Spleen (tissue), 11 donors: ENCODE measurements around the gene GNMT. TPM values are rescaled to one million over a fixed set of nuclear protein-coding genes. Genes with fewer than 3 reads are reported as not detected.

Source experiments
- DNase-seq: peaks from one replicate; pipeline ENCODE4 v3.0.0-alpha.2; 2020
- H3K27ac ChIP-seq, 8 donors: fragments of 200-600 bp; sonication (generic) in 7 of 8; 1 replicate in 4 of 8; 2 replicates in 4 of 8; pipeline versions ENCODE4 v1.5.0 to v1.8.0; 2016 to 2021; ENCODE audit warnings: inconsistent platforms in 4 of 8, mild to moderate bottlenecking in 4 of 8, moderate library complexity in 1 of 8
- H3K27me3 ChIP-seq, 7 donors: fragments of 200-600 bp; sonication (generic) in 6 of 7; replicated peaks in 1 of 7; 1 replicate in 4 of 7; 2 replicates in 3 of 7; pipeline versions ENCODE4 v1.5.0 to v1.8.0; 2016 to 2021; ENCODE audit warnings: inconsistent platforms in 3 of 7, mild to moderate bottlenecking in 1 of 7
- H3K36me3 ChIP-seq, 6 donors: fragments of 200-600 bp; sonication (generic) in 5 of 6; 1 replicate in 4 of 6; 2 replicates in 2 of 6; pipeline versions ENCODE4 v1.5.0 to v1.8.0; 2016 to 2021; ENCODE audit warnings: inconsistent platforms in 2 of 6
- H3K4me1 ChIP-seq, 6 donors: fragments of 200-600 bp; sonication (generic) in 5 of 6; 1 replicate in 3 of 6; 2 replicates in 3 of 6; pipeline versions ENCODE4 v1.5.0 to v1.8.0; 2016 to 2021; ENCODE audit warnings: inconsistent platforms in 3 of 6
- H3K4me3 ChIP-seq, 8 donors: fragments of 200-600 bp; sonication (generic) in 7 of 8; 1 replicate in 4 of 8; 2 replicates in 4 of 8; pipeline versions ENCODE4 v1.5.0 to v1.8.0; 2016 to 2021; ENCODE audit warnings: inconsistent platforms in 4 of 8, mild to moderate bottlenecking in 4 of 8, moderate library complexity in 2 of 8
- H3K9me3 ChIP-seq, 8 donors: fragments of 200-600 bp; sonication (generic) in 7 of 8; 1 replicate in 4 of 8; 2 replicates in 4 of 8; pipeline versions ENCODE4 v1.5.0 to v1.8.0; 2016 to 2021; ENCODE audit warnings: inconsistent platforms in 4 of 8
- POLR2A ChIP-seq, 3 donors: fragments of 450-650 bp; IDR thresholded peaks; one replicate each; pipeline ENCODE4 v1.5.1; 2017; ENCODE audit warnings: antibody characterized with exemption in 3 of 3, mild to moderate bottlenecking in 1 of 3
- POLR2AphosphoS5 ChIP-seq, 3 donors: sonication (generic); formaldehyde crosslinking; IDR thresholded peaks; one replicate each; pipeline ENCODE4 v1.5.1; 2017; ENCODE audit warnings: antibody characterized with exemption in 3 of 3
- WGBS, 5 donors: extraction: QIAGEN DNeasy Blood & Tissue Kit in 3 of 5; methylation state at CpG; one replicate each; pipeline versions ENCODE4 v1.1.5 to v1.1.7; 2013 to 2018; 5-methylcytosine and 5-hydroxymethylcytosine counted together
- intact Hi-C: fragments of 100-400 bp; cut with DNase I; formaldehyde crosslinking; loops from one replicate; pipeline ENCODE4 v1.15.0; 2023; ENCODE audit warnings: low total_unique reads
- polyA plus RNA-seq, 3 donors: library from polyadenylated mRNA; stranded (reverse); fragments of 200-250 nt; gene quantifications; one replicate each; pipeline ENCODE4 v1.2.1, GENCODE V29; 2013
- total RNA-seq, 7 donors: library from RNA; depleted of rRNA in 3 of 7; stranded (reverse); fragments of >200 nt in 3 of 7; fragmentation: NEBNext Ultra II Directional in 4 of 7; extraction: Animal tissue kit (Norgen Biotek cat#: 25700) in 4 of 7; gene quantifications; one replicate each; pipeline versions ENCODE4 v1.1.0 to v1.2.1, GENCODE V29; 2016 to 2021
- TF ChIP-seq, protein P1 (sequence below), 11 experiments: fragments of 200-600 bp in 7 of 11; fragments of 450-650 bp in 4 of 11; sonication (generic) in 4 of 11; IDR thresholded peaks in 8 of 11; conservative IDR thresholded peaks in 3 of 11; 1 replicate in 7 of 11; 2 replicates in 4 of 11; pipeline versions ENCODE4 v1.4.0 to v1.8.0; 2016 to 2021; ENCODE audit warnings: antibody characterized with exemption in 11 of 11, inconsistent platforms in 4 of 11, mild to moderate bottlenecking in 1 of 11
- donor health status: healthy with polysubstance abuse.
- donor health status: DM: no; HTN: no; CAD: no; lungs with moderate emphysema.
- donor health status: DM: no; HTN: no; CAD: no.
- donor health status: Bipolar disorder and iron deficiency.
- donor health status: healthy.
- donor health status: DM: no; HTN: no; CAD: no.
- donor health status: DM: yes; HTN: yes; CAD: no.

GNMT gene
- total and polyA plus RNA-seq, 10 donors: 0.68 to 3.0 (median 2.0) TPM

DNA sequence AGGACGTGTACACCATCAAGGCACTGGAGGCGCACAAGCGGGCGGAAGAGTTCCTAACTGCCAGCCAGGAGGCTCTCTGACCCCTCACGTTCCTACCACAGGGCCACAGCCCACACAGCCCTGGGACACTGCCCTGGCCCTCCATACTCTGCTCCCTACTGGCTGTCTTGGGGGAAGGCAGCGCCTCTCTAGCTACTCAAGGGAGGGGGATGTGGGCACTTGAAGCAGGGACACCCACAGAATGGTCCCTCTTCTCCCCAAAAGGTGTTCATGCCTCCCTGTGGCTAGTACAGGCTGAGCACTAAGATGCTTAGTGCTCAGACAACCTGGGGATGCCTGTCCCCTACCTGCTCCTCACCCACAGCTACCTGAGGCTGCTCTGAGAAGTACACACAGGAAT is 50.7 kb downstream of the GNMT start:
- Histone ChIP-seq H3K36me3 (peaks cover 0 to 69% (median 55%) of the 10 kb centered on the region in 6 donors), H3K27ac (no peak overlapping the region), H3K4me3 (no peak overlapping the region), H3K4me1 (peaks cover 27 to 56% (median 34%) of the 10 kb centered on the region in 6 donors), H3K27me3 (no peaks in the 10 kb centered on the region), H3K9me3 (no peaks in the 10 kb centered on the region)
- no peak for DNase-seq
- intact Hi-C loops: no loop called here
- TF ChIP-seq POLR2AphosphoS5 (IDR thresholded peaks at IDR 0.05) (peak in 2 of 3 donors; percentile 9 to 18), POLR2A (IDR thresholded peaks at IDR 0.05) (no peak)
- TF ChIP-seq, protein P1, sequence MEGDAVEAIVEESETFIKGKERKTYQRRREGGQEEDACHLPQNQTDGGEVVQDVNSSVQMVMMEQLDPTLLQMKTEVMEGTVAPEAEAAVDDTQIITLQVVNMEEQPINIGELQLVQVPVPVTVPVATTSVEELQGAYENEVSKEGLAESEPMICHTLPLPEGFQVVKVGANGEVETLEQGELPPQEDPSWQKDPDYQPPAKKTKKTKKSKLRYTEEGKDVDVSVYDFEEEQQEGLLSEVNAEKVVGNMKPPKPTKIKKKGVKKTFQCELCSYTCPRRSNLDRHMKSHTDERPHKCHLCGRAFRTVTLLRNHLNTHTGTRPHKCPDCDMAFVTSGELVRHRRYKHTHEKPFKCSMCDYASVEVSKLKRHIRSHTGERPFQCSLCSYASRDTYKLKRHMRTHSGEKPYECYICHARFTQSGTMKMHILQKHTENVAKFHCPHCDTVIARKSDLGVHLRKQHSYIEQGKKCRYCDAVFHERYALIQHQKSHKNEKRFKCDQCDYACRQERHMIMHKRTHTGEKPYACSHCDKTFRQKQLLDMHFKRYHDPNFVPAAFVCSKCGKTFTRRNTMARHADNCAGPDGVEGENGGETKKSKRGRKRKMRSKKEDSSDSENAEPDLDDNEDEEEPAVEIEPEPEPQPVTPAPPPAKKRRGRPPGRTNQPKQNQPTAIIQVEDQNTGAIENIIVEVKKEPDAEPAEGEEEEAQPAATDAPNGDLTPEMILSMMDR (IDR thresholded peaks at IDR 0.05 in 8 of 11, conservative IDR thresholded peaks at IDR 0.05 in 3 of 11): no peak
- WGBS, 5 donors: 83 to 94% (median 91%) methylated on average over 4 to 6 of the region's 6 CpGs

DNA sequence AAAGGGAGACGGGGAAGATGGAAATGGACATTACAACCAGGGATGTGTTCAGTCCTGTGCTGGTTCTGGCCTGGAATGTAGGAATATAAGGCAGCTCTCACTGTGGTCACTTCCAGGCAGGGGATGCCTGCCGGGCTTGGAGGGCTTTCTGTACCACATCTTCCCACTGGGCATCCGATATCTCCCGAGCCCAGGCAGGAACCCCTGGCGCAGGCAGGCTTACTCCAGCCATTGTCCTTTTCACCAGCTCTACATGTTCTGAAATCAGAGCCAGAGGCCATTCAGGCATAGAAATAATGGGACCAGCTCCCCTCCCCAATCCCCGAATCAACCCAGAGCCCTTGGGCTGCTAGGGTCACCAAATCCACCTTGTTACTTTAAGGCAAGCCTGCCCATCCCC is 51.8 kb downstream of the GNMT start:
- intact Hi-C loops: no loop called here
- H3K4me3 ChIP-seq: peak overlapping the region in 2 of 8 donors; percentile 89 to 90
- H3K27me3 ChIP-seq: no peaks in the 10 kb centered on the region
- H3K4me1 ChIP-seq: peaks cover 36 to 68% (median 45%) of the 10 kb centered on the region in 6 donors
- no peak for DNase-seq
- no peaks in the 10 kb centered on the region for H3K9me3 ChIP-seq
- 82 to 91% (median 89%) methylated on average over 6 of the region's 6 CpGs for WGBS, 5 donors
- TF ChIP-seq POLR2AphosphoS5 (IDR thresholded peaks at IDR 0.05): no peak
- no peak for TF ChIP-seq POLR2A (IDR thresholded peaks at IDR 0.05)
- TF ChIP-seq, protein P1 (IDR thresholded peaks at IDR 0.05 in 8 of 11, conservative IDR thresholded peaks at IDR 0.05 in 3 of 11): no peak
- H3K36me3 ChIP-seq: peaks cover 0 to 68% (median 50%) of the 10 kb centered on the region in 6 donors
- H3K27ac ChIP-seq: peak overlapping the region in 3 of 8 donors; percentile 83 to 91 (median 90)

DNA sequence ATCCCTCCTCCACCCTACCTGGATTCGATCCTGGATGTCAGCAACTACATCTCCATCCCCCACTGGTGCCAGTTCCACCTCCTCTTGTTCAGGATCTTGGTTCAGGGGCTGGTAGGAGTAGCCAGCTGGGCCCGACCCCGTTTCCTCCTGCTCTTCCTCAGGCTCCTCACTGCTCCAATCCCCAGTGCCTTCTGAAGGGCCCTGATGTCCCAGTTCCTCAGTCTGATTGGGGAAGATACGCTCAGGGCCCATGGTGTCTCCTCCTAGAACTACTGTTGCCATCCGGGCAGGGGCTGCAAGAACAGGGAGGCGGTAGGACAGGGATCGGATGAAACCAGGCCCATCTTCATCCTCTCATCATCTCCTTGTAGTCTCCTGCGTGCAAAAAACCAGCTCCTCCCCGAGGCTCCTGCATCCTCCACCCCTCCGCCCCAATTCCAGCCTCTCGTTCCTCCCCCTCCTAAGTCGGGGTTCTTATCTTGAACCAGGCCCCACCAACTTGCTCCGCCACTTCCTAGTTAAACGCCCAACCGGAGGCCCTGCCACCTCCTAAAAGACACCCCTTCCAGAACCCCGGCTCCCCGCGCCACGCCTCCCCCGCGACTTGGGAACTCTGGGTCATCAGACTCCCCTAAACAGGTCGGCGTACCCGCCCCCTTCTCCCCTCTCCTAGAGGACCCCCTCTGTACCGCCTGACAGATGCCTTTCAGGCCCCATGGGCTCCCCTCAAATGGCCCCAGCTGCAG is 52.7 kb downstream of the GNMT start:
- TF ChIP-seq POLR2A (IDR thresholded peaks at IDR 0.05) (no peak), POLR2AphosphoS5 (IDR thresholded peaks at IDR 0.05) (no peak)
- TF ChIP-seq, protein P1 (IDR thresholded peaks at IDR 0.05 in 8 of 11, conservative IDR thresholded peaks at IDR 0.05 in 3 of 11): no peak
- H3K27me3 ChIP-seq: no peaks in the 10 kb centered on the region
- WGBS, 5 donors: 1 to 3% (median 2%) methylated on average over 25 of the region's 25 CpGs
- peaks cover 36 to 77% (median 50%) of the 10 kb centered on the region in 6 donors for H3K4me1 ChIP-seq
- no peak for DNase-seq
- intact Hi-C loops: no loop called here
- H3K9me3 ChIP-seq: no peaks in the 10 kb centered on the region
- H3K36me3 ChIP-seq: peaks cover 0 to 68% (median 52%) of the 10 kb centered on the region in 6 donors
- peak overlapping the region; percentile 54 to 90 (median 81) for H3K4me3 ChIP-seq
- peak overlapping the region; percentile 62 to 91 (median 82) for H3K27ac ChIP-seq

Other genes with a start within 250 kb of the GNMT start
- gene PRPH2, start 238.2 kb upstream of the GNMT start, total RNA-seq: 1 to 10 TPM in 4 of 7 donors, under 1 TPM in 3; 0.59 to 1.8 (median 1.3) TPM
- under 1 TPM; 0.27 to 0.67 (median 0.48) TPM for gene PRPH2, start 238.2 kb upstream of the GNMT start, polyA plus RNA-seq
- gene TBCC, start 214.7 kb upstream of the GNMT start, total RNA-seq: 10 to 100 TPM; 22.2 to 63.3 (median 25.6) TPM
- gene TBCC, start 214.7 kb upstream of the GNMT start, polyA plus RNA-seq: 10 to 100 TPM; 51.7 to 63.2 (median 56.0) TPM
- gene BICRAL, start 178.7 kb upstream of the GNMT start, total RNA-seq: 10 to 100 TPM; 20.0 to 27.5 (median 25.3) TPM
- 1 to 10 TPM; 3.4 to 4.8 (median 3.4) TPM for gene BICRAL, start 178.7 kb upstream of the GNMT start, polyA plus RNA-seq
- gene RPL7L1, start 81.1 kb upstream of the GNMT start, total RNA-seq: 10 to 100 TPM; 63.4 to 92.4 (median 73.0) TPM
- 10 to 100 TPM; 27.6 to 63.0 (median 33.3) TPM for gene RPL7L1, start 81.1 kb upstream of the GNMT start, polyA plus RNA-seq
- 10 to 100 TPM in 1 of 7 donors, 1 to 10 TPM in 6; 3.2 to 15.5 (median 6.4) TPM for gene PTCRA, start 44.7 kb upstream of the GNMT start, total RNA-seq
- 1 to 10 TPM; 1.1 to 2.9 (median 2.1) TPM for gene PTCRA, start 44.7 kb upstream of the GNMT start, polyA plus RNA-seq
- 100 to 1,000 TPM in 5 of 7 donors, 10 to 100 TPM in 2; 82.2 to 115 (median 109) TPM for gene CNPY3, start 31.3 kb upstream of the GNMT start, total RNA-seq
- gene CNPY3, start 31.3 kb upstream of the GNMT start, polyA plus RNA-seq: 100 to 1,000 TPM in 1 of 3 donors, 10 to 100 TPM in 2; 94.2 to 109 (median 97.9) TPM
- 10 to 100 TPM; 11.1 to 24.3 (median 19.8) TPM for gene PEX6, start 18.4 kb downstream of the GNMT start, total RNA-seq
- gene PEX6, start 18.4 kb downstream of the GNMT start, polyA plus RNA-seq: 10 to 100 TPM; 12.7 to 25.5 (median 16.8) TPM
- gene PPP2R5D, start 23.8 kb downstream of the GNMT start, total RNA-seq: 10 to 100 TPM; 23.6 to 40.2 (median 27.7) TPM
- gene PPP2R5D, start 23.8 kb downstream of the GNMT start, polyA plus RNA-seq: 10 to 100 TPM; 15.3 to 18.1 (median 15.6) TPM
- 10 to 100 TPM; 33.3 to 51.4 (median 39.4) TPM for gene MEA1, start 53.2 kb downstream of the GNMT start, total RNA-seq
- 10 to 100 TPM; 79.2 to 89.4 (median 88.9) TPM for gene MEA1, start 53.2 kb downstream of the GNMT start, polyA plus RNA-seq
- gene KLHDC3, start 53.5 kb downstream of the GNMT start, total RNA-seq: 10 to 100 TPM; 37.3 to 89.2 (median 68.7) TPM
- gene KLHDC3, start 53.5 kb downstream of the GNMT start, polyA plus RNA-seq: 10 to 100 TPM; 53.0 to 83.2 (median 54.8) TPM
- 10 to 100 TPM; 34.9 to 63.4 (median 43.8) TPM for gene RRP36, start 60.9 kb downstream of the GNMT start, total RNA-seq
- 10 to 100 TPM; 32.0 to 39.5 (median 32.3) TPM for gene RRP36, start 60.9 kb downstream of the GNMT start, polyA plus RNA-seq
- 10 to 100 TPM; 11.8 to 23.1 (median 13.7) TPM for gene CUL7, start 93.1 kb downstream of the GNMT start, total RNA-seq
- gene CUL7, start 93.1 kb downstream of the GNMT start, polyA plus RNA-seq: 1 to 10 TPM; 3.6 to 7.7 (median 4.9) TPM
- 10 to 100 TPM; 11.0 to 43.4 (median 31.0) TPM for gene MRPL2, start 98.7 kb downstream of the GNMT start, total RNA-seq
- gene MRPL2, start 98.7 kb downstream of the GNMT start, polyA plus RNA-seq: 10 to 100 TPM; 47.9 to 53.9 (median 52.7) TPM
- gene KLC4, start 98.9 kb downstream of the GNMT start, total RNA-seq: 10 to 100 TPM; 19.6 to 27.0 (median 21.5) TPM
- gene KLC4, start 98.9 kb downstream of the GNMT start, polyA plus RNA-seq: 10 to 100 TPM; 13.2 to 20.0 (median 19.2) TPM
- gene PTK7, start 115.6 kb downstream of the GNMT start, total RNA-seq: 10 to 100 TPM; 20.4 to 66.4 (median 35.1) TPM
- 10 to 100 TPM in 1 of 3 donors, 1 to 10 TPM in 2; 6.0 to 13.0 (median 8.7) TPM for gene PTK7, start 115.6 kb downstream of the GNMT start, polyA plus RNA-seq
- 10 to 100 TPM; 23.5 to 45.6 (median 29.6) TPM for gene SRF, start 210.5 kb downstream of the GNMT start, total RNA-seq
- 10 to 100 TPM; 11.6 to 25.3 (median 14.3) TPM for gene SRF, start 210.5 kb downstream of the GNMT start, polyA plus RNA-seq
- 10 to 100 TPM; 54.0 to 81.5 (median 68.5) TPM for gene CUL9, start 221.4 kb downstream of the GNMT start, total RNA-seq
- 100 to 1,000 TPM in 2 of 3 donors, 10 to 100 TPM in 1; 50.4 to 145 (median 113) TPM for gene CUL9, start 221.4 kb downstream of the GNMT start, polyA plus RNA-seq